ENCODE measurements around the gene CDHR3.

DNA sequence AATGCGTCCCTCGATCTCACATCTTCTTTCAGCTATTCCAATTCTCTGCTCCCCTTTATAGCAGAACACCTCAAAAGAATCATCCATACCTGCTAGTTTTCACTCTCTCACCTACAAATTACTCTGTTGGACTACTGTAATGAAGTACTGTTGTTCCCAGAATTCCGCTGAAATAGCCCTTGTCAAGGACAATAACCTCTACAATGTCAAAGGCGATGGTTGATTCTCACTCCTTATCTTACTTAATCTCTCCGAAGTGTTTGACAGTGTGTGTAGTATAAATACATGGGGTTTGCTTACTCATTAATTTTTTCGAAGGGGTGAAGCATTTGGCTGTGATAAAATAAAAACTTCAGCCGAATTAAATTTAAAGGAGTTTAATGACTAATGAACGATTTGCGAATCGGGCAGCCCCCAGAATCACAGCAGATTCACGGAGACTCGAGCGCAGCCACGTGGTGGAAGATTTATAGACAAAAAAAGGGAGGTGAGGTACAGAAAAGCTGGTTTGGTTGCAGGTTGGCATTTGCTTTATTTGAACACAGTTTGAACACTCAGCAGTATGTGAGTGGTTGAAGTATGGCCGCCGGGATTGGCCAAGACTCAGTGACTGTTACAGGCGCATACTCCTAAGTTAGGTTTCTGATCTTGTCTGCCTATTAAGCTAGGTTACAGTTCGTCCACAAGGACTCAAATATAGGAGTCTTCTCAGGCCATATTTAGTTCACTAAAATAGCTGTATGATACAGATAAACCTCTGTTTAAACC, 119.2 kb downstream of the CDHR3 start:
- TF ChIP-seq POLR2A (IDR thresholded peaks at IDR 0.05) = no peak
- TF ChIP-seq, protein P1, sequence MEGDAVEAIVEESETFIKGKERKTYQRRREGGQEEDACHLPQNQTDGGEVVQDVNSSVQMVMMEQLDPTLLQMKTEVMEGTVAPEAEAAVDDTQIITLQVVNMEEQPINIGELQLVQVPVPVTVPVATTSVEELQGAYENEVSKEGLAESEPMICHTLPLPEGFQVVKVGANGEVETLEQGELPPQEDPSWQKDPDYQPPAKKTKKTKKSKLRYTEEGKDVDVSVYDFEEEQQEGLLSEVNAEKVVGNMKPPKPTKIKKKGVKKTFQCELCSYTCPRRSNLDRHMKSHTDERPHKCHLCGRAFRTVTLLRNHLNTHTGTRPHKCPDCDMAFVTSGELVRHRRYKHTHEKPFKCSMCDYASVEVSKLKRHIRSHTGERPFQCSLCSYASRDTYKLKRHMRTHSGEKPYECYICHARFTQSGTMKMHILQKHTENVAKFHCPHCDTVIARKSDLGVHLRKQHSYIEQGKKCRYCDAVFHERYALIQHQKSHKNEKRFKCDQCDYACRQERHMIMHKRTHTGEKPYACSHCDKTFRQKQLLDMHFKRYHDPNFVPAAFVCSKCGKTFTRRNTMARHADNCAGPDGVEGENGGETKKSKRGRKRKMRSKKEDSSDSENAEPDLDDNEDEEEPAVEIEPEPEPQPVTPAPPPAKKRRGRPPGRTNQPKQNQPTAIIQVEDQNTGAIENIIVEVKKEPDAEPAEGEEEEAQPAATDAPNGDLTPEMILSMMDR (IDR thresholded peaks at IDR 0.05) = no peak

Data from prostate gland (tissue), 2 donors.